ENCODE measurements around the gene CEP83. TPM values are rescaled to one million over a fixed set of nuclear protein-coding genes. Genes with fewer than 3 reads are reported as not detected.
A peak's percentile ranks its signal among the peaks of the same experiment; 100 is the strongest.
"Not testable (repeated sequence)": the region's sequence is repeated elsewhere in the genome, so short reads cannot be mapped to it uniquely, and the experiment has no call there.

CEP83 gene, protein sequence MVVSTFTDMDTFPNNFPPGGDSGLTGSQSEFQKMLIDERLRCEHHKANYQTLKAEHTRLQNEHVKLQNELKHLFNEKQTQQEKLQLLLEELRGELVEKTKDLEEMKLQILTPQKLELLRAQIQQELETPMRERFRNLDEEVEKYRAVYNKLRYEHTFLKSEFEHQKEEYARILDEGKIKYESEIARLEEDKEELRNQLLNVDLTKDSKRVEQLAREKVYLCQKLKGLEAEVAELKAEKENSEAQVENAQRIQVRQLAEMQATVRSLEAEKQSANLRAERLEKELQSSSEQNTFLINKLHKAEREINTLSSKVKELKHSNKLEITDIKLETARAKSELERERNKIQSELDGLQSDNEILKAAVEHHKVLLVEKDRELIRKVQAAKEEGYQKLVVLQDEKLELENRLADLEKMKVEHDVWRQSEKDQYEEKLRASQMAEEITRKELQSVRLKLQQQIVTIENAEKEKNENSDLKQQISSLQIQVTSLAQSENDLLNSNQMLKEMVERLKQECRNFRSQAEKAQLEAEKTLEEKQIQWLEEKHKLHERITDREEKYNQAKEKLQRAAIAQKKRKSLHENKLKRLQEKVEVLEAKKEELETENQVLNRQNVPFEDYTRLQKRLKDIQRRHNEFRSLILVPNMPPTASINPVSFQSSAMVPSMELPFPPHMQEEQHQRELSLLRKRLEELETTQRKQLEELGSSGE
- 10 to 100 TPM; 25.7 to 40.3 (median 34.9) TPM for polyA plus RNA-seq (ENCODE audit: insufficient read length in 3 of 3)
- long read RNA-seq, donor 1, partial matches to known transcripts: 0 of 3 reads
- long read RNA-seq, donor 1, other reads (novel, unspliced or antisense): 0 of 3 reads
- long read RNA-seq, donor 2: 0 reads
- long read RNA-seq, donor 3: 0 reads
- long read RNA-seq, donor 4: 0 reads
- long read RNA-seq, donor 5, partial matches to known transcripts: 0 of 1 reads
- long read RNA-seq, donor 5, other reads (novel, unspliced or antisense): 0 of 1 reads
- long read RNA-seq, donor 6, partial matches to known transcripts: 0 of 1 reads
- long read RNA-seq, donor 6, other reads (novel, unspliced or antisense): 0 of 1 reads
- long read RNA-seq, donor 7, partial matches to known transcripts: 0 of 2 reads
- long read RNA-seq, donor 7, other reads (novel, unspliced or antisense): 0 of 2 reads
- long read RNA-seq, donor 8: 0 reads
- long read RNA-seq, donor 9, partial matches to known transcripts: 0 of 1 reads
- long read RNA-seq, donor 9, other reads (novel, unspliced or antisense): 0 of 1 reads
- long read RNA-seq, donor 10, partial matches to known transcripts: 0 of 1 reads
- long read RNA-seq, donor 10, other reads (novel, unspliced or antisense): 0 of 1 reads
- long read RNA-seq, donor 11: 0 reads
- long read RNA-seq, donor 12, partial matches to known transcripts: 0 of 2 reads
- long read RNA-seq, donor 12, other reads (novel, unspliced or antisense): 0 of 2 reads
- long read RNA-seq, donor 13, partial matches to known transcripts: 0 of 2 reads
- long read RNA-seq, donor 13, other reads (novel, unspliced or antisense): 0 of 2 reads
- long read RNA-seq, donor 14: 0 reads
- long read RNA-seq, donor 15: 0 reads
- long read RNA-seq, donor 16, partial matches to known transcripts: 0 of 1 reads
- long read RNA-seq, donor 16, other reads (novel, unspliced or antisense): 0 of 1 reads

DNA sequence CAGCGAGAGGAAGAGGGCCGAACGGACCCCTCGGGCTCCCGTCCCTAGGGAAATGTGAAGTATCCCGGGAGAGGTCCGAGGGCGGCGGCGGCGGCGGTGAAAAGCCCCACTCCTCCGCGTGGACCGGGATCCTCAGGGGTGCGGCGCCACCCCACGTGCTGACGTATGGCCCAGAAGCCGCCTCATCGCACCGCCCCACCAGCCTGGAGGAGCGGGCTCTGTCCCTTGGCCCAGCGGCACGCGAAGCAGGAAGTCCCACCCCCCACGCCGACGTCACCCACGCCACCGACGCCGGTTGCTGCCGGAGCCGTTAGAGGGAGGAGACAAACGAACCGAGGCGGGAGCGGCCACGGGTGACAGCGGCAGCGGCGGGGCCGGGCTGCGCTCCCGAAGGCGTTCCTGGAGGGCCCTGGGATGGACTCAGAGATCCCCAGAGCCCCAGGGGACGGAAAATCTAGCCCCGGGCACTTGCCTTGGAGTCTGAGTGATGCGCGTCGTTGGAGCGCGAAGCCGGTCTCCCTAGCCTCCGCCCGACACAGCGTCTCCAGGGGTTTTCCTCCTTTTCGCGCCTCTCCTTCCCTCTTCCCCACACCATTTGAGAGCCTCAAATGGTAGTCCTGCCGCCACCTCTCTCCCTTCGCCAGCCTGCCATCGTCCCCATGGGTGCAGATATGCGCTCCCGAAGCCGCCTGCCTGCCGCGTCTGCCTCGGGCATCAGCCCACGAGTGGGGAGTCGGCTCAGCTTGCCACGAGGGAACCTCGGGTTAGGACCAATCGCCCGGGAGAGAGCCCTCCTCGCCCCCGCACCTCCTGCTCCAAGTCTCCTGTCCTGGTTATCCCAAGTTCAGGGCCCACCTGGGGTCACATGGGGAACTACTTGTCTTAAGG, at the start of gene CEP83:
Gene CEP83, minus strand, starts transcription at position 140 of the 888 bp plus-strand sequence. CDS start 47,377 bp downstream, outside the sequence.
- peak; percentile 95 for DNase-seq

DNA sequence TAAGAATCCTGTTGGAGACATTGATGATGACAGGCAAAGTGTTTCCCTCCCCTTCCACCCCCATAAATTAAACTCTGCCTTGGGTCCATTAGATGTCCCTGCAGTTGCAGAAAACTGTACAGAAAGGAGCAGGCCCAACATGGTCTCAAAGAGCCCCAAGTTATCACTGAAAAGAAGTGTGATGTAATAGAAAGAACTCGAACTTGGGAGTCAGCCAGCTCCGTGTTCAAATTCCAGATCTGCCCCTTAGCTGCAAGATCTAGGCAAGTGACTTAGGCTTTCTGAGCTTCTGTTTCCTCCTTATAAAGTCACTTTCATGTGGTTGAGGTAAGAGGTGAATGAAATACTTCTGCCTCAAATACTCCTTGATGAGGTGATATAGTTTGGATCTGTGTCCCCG, 49.6 kb upstream of the CEP83 start:
- DNase-seq: no peak

DNA sequence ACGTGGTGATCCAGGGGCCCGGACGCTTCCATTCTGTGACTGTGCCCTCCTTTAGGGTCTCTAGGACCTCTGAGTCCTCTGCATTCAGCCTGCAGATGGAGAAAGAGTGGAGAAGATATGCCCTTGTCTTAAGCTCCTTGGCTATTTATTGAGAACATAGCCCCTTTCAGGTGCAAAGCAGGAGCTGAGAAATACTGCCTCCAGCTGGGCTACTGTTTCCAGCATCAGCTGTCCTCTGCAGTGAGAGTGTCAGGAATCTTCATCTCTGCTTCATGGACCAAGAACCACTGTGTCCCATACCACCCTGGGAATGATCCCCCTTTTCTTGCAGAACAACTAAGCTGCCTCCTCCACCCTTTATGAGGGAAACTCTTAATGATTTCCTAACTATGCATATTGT, 47.8 kb upstream of the CEP83 start:
- DNase-seq: no peak

DNA sequence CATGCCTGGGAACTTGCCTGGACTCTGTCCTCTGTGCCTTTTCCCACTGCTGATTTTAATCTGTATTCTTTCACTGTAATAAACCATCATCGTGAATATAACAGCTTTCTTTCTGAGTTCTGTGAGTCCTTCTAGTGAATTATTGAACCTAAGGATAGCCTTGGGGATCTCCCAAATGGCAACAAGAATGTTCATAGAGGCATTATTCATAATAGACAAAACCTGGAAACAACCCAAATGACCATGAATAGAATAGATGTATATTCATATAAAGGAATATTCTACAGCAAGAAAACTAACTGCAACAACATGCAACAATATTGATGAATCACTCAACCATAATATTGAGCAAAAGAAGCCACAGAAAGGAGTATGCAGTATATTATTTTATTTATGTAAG, 44.7 kb upstream of the CEP83 start:
- no peak for DNase-seq

DNA sequence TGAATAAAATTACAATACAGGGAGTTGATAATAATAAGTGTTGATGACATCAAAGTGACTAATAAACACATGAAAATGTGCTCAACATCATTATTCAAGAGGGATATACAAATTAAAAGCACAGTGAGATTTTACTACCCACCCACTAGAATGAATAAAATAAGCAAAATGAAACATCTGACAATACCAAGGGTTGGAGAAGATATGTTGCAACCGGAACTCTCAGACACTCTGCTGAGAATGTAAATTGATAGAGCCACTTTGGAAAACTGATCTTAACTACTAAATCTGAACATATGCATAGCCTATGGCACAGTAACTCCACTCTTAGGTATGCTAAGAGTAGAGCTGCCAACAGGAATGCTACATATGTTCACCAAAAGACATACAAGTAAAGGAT, 44.0 kb upstream of the CEP83 start:
- DNase-seq: no peak

DNA sequence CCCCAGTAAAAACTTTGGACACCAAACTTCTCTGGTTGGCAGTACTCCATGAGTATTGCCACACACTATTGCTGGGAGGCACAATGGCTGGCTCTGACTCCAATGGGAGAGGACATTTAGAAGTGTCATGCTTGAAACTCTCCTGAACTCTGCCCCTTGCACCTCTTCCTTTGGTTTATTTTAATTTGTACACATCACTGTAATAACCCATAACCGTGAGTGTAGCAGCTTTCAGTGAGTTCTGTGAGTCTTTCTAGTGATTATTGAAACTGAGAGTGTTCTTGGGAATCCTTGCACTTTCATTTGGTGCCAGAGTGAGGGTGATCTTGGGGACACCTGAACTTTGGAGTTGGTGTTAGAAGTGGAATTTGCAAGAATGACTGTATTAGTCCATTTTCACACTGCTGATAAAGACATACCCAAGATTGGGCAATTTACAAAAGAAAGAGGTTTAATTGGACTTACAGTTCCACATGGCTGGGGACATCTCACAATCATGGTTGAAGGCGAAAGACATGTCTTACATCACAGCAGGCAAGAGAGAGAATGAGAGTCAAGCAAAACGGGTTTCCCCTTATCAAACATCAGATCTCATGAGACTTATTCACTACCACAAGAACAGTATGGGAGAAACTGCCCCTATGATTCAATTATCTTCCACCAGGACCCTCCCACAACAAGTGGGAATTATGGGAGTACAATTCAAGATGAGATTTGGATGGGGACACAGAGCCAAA, 41.3 kb upstream of the CEP83 start:
- DNase-seq: no peak

DNA sequence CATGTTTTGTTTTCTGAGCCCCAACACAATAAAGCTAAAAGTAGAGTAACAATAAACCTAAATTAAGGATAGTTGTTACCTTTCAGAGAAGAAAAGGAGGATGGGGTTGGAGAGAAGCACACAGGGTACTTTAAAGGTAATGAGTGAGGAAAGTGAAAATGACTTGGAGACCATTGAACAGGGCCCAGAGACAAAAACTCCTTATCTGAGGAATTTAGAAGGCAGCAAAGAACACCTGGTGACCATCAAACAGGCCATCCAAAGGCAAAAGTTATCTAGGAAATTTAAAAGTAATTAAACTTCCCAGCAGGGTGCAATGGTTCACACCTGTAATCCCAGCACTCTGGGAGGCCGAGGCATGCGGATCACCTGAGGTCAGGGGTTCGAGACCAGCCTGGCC, 39.0 kb upstream of the CEP83 start:
- DNase-seq: no peak

DNA sequence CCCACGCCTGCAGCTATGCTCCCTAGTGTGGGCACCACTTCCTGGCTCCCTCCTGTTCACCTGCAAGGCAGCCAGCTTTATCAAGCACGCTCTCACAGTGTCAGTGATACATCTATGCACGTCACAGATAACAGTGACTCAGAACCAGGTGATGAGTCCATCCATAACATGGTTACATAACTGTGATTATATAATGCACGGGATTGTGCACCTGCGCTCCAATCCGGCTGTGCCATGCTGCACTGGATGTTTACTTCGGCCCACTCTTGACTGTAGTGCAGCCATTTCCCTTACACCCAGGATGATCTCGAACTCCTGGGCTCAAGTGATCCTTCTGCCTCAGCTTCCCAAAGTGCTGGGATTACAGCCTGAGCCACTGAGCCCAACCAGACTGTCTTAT, 38.4 kb upstream of the CEP83 start:
- no peak for DNase-seq

DNA sequence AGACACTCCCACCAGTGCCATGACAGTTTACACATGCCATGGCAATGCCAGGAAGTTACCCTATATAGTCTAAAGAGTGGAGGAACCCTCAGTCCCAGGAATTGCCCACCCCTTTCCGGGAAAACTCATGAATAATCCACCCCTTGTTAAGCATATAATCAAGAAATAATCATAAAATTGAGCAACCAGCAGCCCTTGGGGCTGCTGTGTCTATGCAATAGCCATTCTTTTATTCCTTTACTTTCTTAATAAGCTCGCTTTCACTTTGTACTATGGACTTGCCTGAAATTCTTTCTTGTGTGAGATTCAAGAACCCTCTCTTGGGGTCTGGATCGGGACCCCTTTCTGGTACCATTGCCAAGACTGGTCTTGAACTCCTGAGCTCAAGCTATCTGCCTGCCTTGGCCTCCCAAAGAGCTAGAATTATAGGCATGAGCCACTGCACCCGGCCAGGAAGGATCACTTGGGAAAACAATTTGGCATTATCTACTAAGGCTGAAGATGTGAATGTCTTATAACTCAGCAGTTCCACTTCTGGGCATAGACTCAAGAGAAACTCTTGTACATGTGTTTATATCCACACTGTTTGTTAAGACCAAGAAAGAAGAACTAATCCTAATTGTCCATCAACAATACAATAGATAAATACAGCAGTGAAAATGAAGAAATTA, 35.9 kb upstream of the CEP83 start:
- DNase-seq: no peak

DNA sequence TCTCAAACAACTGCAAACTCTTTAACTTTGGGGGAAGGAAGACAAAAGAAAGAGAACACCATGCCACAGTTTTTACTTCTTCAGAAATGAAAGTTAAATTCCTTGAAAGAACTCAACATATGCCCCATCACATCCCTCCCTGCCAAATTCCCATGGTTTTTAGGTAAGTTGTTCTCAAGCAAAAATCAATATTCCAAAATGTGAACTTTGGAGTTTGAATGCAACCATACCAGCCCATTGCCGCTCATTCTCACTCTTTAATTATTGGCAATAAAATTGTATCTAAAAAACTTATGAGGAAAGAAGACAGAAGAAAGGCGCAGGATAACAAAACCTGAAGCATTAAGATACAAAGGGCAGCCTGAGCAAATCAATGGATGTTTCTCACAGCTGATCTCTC, 31.8 kb upstream of the CEP83 start:
- no peak for DNase-seq

DNA sequence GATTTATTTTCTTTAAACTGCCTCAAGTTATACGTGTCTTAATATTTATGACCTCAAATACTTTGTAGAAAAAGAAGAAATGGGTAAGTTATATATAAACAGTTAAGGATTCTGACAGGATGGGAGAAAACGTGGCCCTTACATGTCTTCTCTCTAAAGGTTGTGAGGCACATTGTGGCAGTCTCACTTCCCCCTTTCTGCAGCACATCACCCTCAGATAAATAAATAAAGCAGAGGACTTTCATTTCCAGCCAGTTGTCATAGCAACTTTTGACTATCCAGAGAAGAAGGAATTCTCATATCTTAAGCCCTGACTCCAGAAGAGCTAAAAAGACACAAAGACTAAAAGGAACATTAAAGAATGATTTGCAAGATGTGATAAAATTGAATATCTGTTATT, 28.8 kb upstream of the CEP83 start:
- no peak for DNase-seq

DNA sequence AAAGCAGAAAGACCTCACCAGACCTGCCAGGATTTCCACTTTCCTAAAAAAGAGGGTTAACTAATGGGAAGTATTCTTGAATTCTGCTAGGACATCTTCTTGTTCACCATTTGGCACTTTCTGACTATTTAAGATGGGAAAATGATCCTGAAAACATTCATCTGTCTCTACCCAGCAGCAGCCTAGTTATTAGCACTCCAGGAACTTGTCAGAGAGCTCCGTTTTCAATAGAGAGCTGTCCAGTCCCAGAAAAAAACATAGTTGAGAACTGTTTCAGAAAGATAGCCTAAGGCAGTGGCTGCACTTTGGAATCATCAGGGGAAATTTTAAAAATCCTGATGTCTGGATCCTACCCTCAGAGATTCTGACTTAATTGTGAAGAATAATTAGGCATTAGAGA, 22.1 kb upstream of the CEP83 start:
- no peak for DNase-seq

DNA sequence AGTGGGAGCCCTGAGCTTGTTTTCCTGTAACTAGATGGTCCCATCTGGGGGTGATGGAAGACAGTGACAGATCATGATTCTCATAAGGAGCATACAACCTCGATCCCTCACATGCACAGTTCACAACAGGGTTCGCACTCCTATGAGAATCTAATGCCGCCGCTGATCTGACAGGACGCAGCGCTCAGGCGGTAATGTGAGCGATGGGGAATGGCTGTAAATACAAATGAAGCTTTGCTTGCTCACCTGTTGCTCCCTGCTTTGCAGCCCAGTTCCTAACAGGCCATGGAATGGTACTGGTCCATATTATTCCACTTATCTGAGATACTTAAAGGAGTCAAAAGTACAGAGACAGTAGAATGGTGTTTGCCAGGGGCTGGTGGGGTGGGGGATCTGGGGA, 9.9 kb upstream of the CEP83 start:
- DNase-seq: no peak

DNA sequence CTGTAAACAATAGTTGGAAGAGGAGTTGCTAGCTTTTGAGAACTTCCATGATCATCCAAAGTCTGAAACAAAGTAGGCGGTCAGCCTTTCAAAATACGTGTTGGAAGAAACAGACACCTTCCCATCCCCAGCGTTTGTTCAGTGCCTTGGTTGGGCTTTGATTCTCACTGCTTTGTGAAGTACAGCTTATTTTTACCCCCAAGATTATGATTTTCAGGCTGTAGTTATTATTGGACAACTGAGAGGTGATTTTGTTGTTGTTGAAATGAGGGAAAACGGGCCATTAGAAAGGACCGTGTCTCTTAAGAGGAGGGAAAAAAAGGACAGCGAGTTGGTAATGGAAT, 921 bp upstream of the CEP83 start:
- no peak for DNase-seq

DNA sequence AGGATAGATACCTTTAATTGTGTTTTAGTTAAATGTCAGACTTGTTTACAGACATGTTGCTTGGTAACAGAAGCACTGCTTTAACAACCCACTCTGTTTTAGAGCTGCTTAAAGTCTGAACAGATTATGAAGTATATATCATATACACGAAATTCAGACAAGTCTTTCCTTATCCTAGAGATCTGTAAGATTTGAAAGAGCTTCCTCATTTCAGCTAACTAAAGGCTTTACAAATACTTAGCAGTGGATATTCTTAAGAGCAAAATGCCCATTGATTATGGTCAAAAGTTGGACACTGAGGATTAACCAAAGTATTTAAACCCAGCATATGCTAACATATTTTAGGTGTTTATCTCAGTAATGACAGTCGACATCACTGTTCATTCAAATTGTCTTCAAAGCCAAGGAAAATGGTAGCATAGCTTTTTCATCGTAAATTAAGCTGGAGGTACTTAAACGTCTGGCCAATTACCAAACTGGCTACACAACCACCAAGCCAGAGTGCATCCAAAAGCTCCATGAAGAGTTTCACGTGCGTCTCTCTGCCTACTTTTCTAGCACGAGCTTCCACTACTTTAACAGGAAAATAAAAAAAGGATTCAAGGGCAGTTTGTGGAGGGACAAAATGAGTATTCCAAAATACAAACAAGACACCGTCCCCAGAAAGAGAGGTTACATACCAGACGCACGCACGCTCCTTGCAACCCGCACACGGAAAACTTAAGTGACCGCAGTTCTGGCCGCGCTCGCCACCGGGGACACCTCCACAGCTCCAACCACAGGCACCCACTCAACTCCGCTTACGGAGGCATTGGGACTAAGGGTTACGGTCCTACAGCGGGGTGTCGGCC, 565 bp downstream of the CEP83 start:
- DNase-seq: peak; percentile 66

DNA sequence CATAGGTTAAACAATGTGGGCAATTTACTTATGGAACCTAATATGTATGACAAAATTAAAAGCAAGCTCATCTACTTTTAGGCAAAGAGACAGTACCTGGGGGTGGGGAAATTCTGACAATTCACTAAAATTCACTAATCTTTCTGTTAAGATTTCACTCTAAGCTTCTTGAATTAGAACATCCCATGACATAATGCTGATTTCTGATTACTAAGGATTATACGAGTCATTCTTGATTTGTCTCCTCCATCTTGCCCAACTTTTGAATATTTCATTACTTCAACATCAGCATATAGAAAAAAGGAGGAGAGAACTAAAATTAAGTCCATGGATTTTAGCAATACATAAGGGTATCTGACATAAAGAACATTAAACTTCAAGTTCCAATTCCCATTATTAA, 2.4 kb downstream of the CEP83 start:
- no peak for DNase-seq

DNA sequence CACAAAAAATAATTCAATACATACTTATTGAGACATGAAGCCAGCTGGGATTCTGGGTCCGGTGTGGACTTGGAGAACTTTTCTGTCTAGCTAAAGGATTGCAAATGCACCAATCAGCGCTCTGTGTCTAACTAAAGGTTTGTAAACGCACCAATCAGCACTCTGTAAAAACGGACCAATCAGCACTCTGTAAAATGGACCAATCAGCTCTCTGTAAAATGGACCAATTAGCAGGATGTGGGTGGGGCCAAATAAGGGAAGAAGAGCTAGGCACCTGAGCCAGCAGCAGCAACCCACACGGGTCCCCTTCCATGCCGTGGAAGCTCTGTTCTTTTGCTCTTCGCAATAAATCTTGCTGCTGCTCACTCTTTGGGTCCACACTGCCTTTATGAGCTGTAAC, 5.3 kb downstream of the CEP83 start:
- not testable (repeated sequence) for DNase-seq

DNA sequence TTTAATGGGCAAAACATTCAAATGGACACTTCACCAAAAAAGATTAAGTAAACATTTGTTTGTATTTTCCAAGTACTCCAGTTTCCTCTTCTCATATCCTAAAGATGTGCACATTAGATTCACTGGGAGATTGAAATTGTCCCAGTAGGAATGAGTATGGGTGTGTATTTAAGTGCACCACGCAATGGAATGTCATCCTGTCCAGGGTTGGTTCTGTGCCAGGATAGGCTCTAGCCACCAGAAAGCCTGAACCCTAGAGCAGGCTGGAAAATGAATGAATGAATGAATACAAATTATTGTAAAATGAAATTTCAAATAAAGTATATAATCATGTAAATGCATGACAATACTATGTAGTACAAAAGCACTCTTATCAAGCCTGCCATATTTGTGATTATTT, 14.0 kb downstream of the CEP83 start:
- no peak for DNase-seq
